Thoracic aorta (tissue), 2 donors: ENCODE results near the gene VANGL2. TPM values are rescaled to one million over a fixed set of nuclear protein-coding genes. Genes with fewer than 3 reads are reported as not detected.

ENCODE experiments used
- ATAC-seq: fragments of 150-250 bp; one replicate; pipeline ENCODE4 v1.8.0; 2017; ENCODE audit warnings: low read depth; ENCODE audit not compliant: insufficient number of reproducible peaks, low FRiP score
- DNase-seq: peaks from one replicate; pipeline ENCODE4 v3.0.0-alpha.2; 2020; ENCODE audit warnings: low spot score
- H3K27ac ChIP-seq, 2 donors: fragments of 200-600 bp; sonication (generic); 1 replicate in 1 of 2; 2 replicates in 1 of 2; pipeline ENCODE4 v1.5.1; 2016; ENCODE audit warnings: mild to moderate bottlenecking in 2 of 2, moderate library complexity in 2 of 2
- H3K27me3 ChIP-seq: fragments of 200-600 bp; sonication (generic); replicated peaks from 2 replicates; pipeline ENCODE4 v1.6.0; 2016; ENCODE audit warnings: mild to moderate bottlenecking; ENCODE audit not compliant: insufficient read depth
- H3K36me3 ChIP-seq: fragments of 200-600 bp; sonication (generic); one replicate; pipeline ENCODE4 v1.5.1; 2016
- H3K4me1 ChIP-seq, 2 donors: fragments of 200-600 bp; sonication (generic); 1 replicate in 1 of 2; 2 replicates in 1 of 2; pipeline versions ENCODE4 v1.5.1 to v1.6.0; 2016; ENCODE audit warnings: low read depth in 2 of 2, mild to moderate bottlenecking in 1 of 2; ENCODE audit not compliant: control insufficient read depth in 1 of 2
- H3K4me3 ChIP-seq: fragments of 200-600 bp; sonication (generic); 2 replicates; pipeline ENCODE4 v1.5.1; 2016; ENCODE audit warnings: mild to moderate bottlenecking
- H3K9me3 ChIP-seq: fragments of 200-600 bp; sonication (generic); 2 replicates; pipeline ENCODE4 v1.5.1; 2016
- CTCF ChIP-seq: fragments of 200-600 bp; sonication (generic); IDR thresholded peaks from one replicate; pipeline ENCODE4 v1.5.1; 2019; ENCODE audit warnings: antibody characterized with exemption
- total RNA-seq, 2 donors: library from RNA; depleted of rRNA; stranded (reverse); fragments of >200 nt; gene quantifications; one replicate each; pipeline versions ENCODE4 v1.1.0 to v1.2.3, GENCODE V29; 2016

Gene VANGL2
- total RNA-seq, 2 donors from 2014 or later: 0.27 to 1.3 TPM

- no peaks in the 10 kb centered on the region for H3K36me3 ChIP-seq
- no peak overlapping the region for H3K27ac ChIP-seq
- no peaks in the 10 kb centered on the region for H3K4me1 ChIP-seq
- no peaks in the 10 kb centered on the region for H3K9me3 ChIP-seq
- TF ChIP-seq CTCF: no peak
- ATAC-seq (no peak), DNase-seq (no peak)
- H3K4me3 ChIP-seq: no peak overlapping the region
- H3K27me3 ChIP-seq: no peaks in the 10 kb centered on the region
Measured at GRCh38 chr1:160418483-160418882, 18.1 kb downstream of the VANGL2 start.

GRCh38 chr1:160419150-160419837, 18.9 kb downstream of the VANGL2 start:
- no peaks in the 10 kb centered on the region for H3K9me3 ChIP-seq
- ATAC-seq (no peak), DNase-seq (no peak)
- no peaks in the 10 kb centered on the region for H3K4me1 ChIP-seq
- no peak overlapping the region for H3K27ac ChIP-seq
- TF ChIP-seq CTCF: no peak
- H3K27me3 ChIP-seq: no peaks in the 10 kb centered on the region
- H3K4me3 ChIP-seq: no peak overlapping the region
- H3K36me3 ChIP-seq: no peaks in the 10 kb centered on the region

DNA sequence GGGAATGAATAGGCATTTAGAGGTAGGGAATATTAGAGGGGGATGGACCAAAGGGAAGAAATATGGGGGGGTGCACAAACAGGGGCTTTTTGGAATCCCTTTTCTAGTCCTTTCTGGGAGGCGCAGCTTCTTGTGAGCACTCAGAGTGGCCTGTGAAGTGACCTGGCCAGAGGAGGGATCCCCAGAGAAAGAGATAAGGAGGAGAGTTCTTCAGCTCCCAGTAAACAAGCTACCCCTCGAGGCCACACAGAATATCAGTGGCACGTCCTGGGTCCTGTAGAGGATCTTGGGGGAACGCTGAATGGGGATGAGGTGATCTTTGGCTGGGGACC, 19.4 kb downstream of the VANGL2 start:
- ATAC-seq (no peak), DNase-seq (no peak)
- TF ChIP-seq CTCF: no peak
- H3K27ac ChIP-seq: no peak overlapping the region
- no peaks in the 10 kb centered on the region for H3K4me1 ChIP-seq
- no peaks in the 10 kb centered on the region for H3K9me3 ChIP-seq
- no peaks in the 10 kb centered on the region for H3K27me3 ChIP-seq
- H3K4me3 ChIP-seq: no peak overlapping the region
- no peaks in the 10 kb centered on the region for H3K36me3 ChIP-seq

- DNase-seq (no peak), ATAC-seq (no peak)
- no peak overlapping the region for H3K27ac ChIP-seq
- no peaks in the 10 kb centered on the region for H3K9me3 ChIP-seq
- H3K36me3 ChIP-seq: no peaks in the 10 kb centered on the region
- no peaks in the 10 kb centered on the region for H3K27me3 ChIP-seq
- H3K4me3 ChIP-seq: no peak overlapping the region
- no peak for TF ChIP-seq CTCF
- H3K4me1 ChIP-seq: no peaks in the 10 kb centered on the region
Measured at GRCh38 chr1:160420881-160421842, 20.8 kb downstream of the VANGL2 start.

DNA sequence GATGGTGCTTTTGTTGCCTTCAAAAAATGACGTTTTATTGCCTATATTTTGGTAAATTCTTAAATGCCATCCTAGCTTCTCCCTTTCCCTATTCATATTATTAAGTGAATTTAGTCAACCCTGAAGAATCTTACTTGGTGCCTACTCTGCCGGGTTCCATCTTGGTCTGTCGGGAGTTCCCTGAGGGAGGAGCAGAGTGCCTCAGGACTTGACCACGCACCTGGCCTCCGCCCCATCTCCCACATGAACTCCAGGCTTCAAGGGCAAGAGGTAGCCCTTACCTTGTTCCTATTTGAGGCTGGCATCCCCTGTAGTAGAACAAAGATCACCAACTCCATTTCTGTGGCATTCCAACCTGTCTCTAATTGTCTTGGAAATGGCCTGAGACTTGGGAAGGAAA, 21.5 kb downstream of the VANGL2 start:
- Histone ChIP-seq H3K36me3 (no peaks in the 10 kb centered on the region), H3K4me1 (no peaks in the 10 kb centered on the region)

More for the DNA sequence above, 21.5 kb downstream of the VANGL2 start:
- Histone ChIP-seq H3K27ac (no peak overlapping the region), H3K27me3 (no peaks in the 10 kb centered on the region), H3K4me3 (no peak overlapping the region), H3K9me3 (no peaks in the 10 kb centered on the region)
- no peak for TF ChIP-seq CTCF
- ATAC-seq: no peak
- no peak for DNase-seq
